AG04450 (cell line): ENCODE results near the gene HIPK2. TPM values are rescaled to one million over a fixed set of nuclear protein-coding genes. Genes with fewer than 3 reads are reported as not detected.

Experiments used
- CTCF ChIA-PET: fragments of 300-600, 350-600 bp; formaldehyde crosslinking; extraction: SDS; loops from one replicate; lab custom pipeline; 2022; ENCODE audit warnings: antibody characterized with exemption, inconsistent platforms; lab: Charles Lee
- POLR2A ChIA-PET: fragments of 350-600 bp; formaldehyde crosslinking; extraction: SDS; loops from one replicate; lab custom pipeline; 2021; ENCODE audit warnings: antibody characterized with exemption, inconsistent platforms; lab: Yijun Ruan, JAX
- DNase-seq: peaks from one replicate; pipeline ENCODE4 v3.0.0-alpha.2; 2011; ENCODE audit warnings: low read depth, low spot score
- H3K27ac ChIP-seq: one replicate; pipeline ENCODE4 v1.5.1; 2012; ENCODE audit warnings: low read depth, low read length, control low read depth
- H3K27me3 ChIP-seq: one replicate; pipeline ENCODE4 v1.6.0; 2012; ENCODE audit warnings: low read length; ENCODE audit not compliant: control insufficient read depth, insufficient read depth
- H3K4me3 ChIP-seq: 2 replicates; pipeline ENCODE4 v1.5.1; 2011; ENCODE audit warnings: mild to moderate bottlenecking, low read depth, low read length, control low read depth
- H3K9me3 ChIP-seq: 2 replicates; pipeline ENCODE4 v1.5.1; 2012; ENCODE audit warnings: low read length; ENCODE audit not compliant: control insufficient read depth, insufficient read depth
- polyA plus RNA-seq: library from polyadenylated mRNA; depleted of rRNA; stranded (reverse); fragments of >200 nt; gene quantifications from 2 replicates; pipeline ENCODE4 v1.2.3, GENCODE V29; 2011
- TF ChIP-seq, protein P1 (sequence below): IDR thresholded peaks from 2 replicates; pipeline ENCODE4 v1.5.1; 2011; ENCODE audit warnings: low read depth, low read length, control low read depth, inconsistent platforms

The HIPK2 gene
- polyA plus RNA-seq, 1 experiment = 61.4 TPM

DNA sequence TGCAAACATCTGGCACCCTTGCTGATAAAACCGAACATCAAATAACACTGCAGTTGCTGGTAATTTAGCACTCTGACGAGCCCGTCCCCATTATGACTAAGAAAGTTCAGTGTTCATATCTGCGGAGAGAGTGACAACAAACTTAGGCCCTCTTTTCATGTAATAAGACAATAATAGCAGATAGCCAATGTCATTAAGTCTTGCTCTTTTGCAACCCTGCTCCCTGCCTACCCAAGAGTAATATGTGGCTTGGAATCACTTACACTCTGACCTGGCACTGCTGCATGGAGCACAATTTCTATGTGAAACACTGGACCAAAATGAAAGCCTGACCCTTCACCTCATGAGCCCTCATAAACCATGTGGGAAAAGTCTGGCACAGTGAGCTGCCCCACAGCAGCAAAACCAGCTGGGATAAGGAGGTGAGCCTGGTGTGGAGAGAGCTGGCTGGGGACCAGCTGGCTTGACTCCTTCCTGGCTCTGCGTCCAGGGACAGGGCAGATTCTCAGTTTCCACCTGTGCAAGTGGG lies 86.5 kb downstream of the HIPK2 start:
- ChIA-PET CTCF (interaction anchor here (0.8 kb wide), 1 partner anchor 46 kb away, joined by 4 read pairs; no protein-coding TSS in a partner anchor), POLR2A (no interaction called here)
- Histone ChIP-seq H3K27ac (no peak overlapping the region), H3K4me3 (no peak overlapping the region), H3K27me3 (no peaks in the 10 kb centered on the region), H3K9me3 (peaks cover 2% of the 10 kb centered on the region)
- DNase-seq = no peak
- TF ChIP-seq, protein P1, sequence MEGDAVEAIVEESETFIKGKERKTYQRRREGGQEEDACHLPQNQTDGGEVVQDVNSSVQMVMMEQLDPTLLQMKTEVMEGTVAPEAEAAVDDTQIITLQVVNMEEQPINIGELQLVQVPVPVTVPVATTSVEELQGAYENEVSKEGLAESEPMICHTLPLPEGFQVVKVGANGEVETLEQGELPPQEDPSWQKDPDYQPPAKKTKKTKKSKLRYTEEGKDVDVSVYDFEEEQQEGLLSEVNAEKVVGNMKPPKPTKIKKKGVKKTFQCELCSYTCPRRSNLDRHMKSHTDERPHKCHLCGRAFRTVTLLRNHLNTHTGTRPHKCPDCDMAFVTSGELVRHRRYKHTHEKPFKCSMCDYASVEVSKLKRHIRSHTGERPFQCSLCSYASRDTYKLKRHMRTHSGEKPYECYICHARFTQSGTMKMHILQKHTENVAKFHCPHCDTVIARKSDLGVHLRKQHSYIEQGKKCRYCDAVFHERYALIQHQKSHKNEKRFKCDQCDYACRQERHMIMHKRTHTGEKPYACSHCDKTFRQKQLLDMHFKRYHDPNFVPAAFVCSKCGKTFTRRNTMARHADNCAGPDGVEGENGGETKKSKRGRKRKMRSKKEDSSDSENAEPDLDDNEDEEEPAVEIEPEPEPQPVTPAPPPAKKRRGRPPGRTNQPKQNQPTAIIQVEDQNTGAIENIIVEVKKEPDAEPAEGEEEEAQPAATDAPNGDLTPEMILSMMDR = no peak

DNA sequence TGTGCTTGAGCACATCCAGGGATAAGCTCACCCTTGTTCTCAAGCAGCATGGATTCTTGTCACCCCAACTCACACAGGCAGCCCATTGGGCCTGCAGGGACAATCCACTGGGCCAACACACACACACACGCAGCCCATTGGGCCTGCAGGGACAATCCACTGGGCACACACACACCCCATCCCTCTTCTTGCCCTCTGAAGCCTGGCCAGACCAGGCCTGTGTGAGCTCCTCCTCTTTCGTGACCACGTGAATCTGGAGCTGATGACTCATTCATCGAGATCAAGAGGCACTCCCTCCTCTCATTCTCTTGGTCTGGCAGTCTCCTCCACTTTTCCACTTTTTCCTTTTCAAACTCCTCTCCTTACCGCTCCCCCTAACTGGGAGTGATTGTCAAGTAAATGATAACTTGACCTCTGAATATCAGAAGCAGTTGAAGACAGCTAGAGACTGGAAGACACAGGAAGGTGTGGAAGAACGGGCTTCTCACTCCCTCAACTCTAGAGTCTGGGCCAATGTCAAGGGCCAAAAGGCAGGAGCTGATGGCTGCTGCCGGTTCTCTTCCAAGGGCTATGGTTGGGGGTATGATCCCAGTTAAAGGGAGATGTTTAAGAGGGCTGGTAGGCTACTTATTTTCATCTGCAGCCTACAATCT lies 89.7 kb downstream of the HIPK2 start:
- Histone ChIP-seq H3K27ac (no peak overlapping the region), H3K4me3 (no peak overlapping the region), H3K27me3 (no peaks in the 10 kb centered on the region), H3K9me3 (peaks cover 8% of the 10 kb centered on the region)
- TF ChIP-seq, protein P1 = no peak
- no peak for DNase-seq
- ChIA-PET CTCF (no interaction called here), POLR2A (no interaction called here)

DNA sequence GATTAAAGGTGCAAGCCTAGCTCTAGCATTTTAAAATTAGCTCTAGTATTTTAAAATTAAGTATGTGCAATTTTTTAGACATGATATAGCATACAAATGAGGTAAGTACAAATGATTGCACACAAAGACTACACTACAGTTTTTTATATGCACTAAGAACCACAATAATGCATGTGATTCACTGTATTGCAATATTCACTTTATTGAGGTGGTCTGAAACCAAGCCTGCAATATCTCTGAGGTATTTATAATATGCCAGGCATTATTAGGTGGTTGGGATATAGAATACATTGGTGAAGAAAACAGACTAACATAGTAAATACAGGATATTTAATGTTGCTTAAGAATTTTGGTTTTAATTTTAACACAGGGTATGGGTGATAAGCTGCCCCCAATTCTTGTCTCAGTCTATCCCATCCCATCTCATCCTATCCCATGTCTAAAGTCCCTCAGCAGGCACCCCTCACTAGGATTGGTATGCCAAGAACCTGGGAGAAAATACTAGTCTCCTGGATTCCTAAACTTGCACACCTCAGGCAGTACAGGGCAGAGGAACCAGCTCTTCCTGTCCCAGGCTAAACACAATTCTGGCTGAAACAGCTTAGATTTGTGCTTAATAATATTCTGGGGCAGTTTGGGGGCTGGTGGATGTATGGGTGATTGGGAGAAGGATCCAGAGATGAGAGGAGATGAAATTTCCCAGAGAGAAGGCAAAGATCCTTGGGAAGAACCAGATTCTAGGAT lies 90.4 kb downstream of the HIPK2 start:
- ChIA-PET CTCF (interaction anchor here (1.5 kb wide), 1 partner anchor 86 kb away, joined by 3 read pairs; no protein-coding TSS in a partner anchor), POLR2A (no interaction called here)
- Histone ChIP-seq H3K9me3 (peaks cover 8% of the 10 kb centered on the region), H3K4me3 (no peak overlapping the region), H3K27ac (no peak overlapping the region), H3K27me3 (no peaks in the 10 kb centered on the region)
- TF ChIP-seq, protein P1 = no peak
- no peak for DNase-seq

DNA sequence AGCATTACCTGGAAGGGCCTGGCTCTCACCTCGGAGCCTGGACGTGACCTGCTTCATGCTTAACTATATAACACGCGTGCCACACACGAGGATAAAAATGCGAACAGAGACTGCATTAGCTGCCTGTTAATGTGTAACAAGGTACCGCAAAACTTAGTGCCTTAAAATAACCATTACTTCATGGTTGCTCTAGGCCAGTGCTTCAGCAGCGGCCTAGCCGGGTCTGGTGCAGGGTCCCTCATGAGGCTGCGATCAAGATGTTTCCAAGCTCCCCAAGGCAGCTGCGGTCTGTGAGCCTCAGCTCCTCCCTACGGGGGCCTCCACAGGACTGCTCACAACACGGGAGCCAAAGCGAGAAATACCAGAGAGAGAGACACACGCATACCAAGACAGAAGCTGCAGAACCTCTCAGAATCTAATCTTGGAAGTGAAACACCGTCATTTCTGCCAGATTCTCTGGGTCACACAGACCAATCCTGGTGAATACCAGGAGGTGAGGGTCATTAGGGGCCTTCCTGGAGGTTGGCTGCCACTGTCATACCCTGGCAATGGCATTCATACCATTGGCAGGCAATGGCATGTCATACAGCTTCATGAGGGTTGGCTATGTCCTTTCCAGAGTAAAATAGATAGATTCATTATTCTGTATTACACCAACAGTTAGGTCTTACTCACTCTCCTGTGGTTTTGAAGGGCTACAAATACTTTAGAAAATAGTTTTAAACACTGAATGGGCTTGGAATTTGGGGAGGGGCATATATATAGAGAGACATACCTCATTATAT lies 94.5 kb downstream of the HIPK2 start:
- H3K27ac ChIP-seq = peak overlapping the region; percentile 98
- CTCF ChIA-PET = interaction anchor here (2.0 kb wide), 1 partner anchor 64 kb away, joined by 5 read pairs; no protein-coding TSS in a partner anchor
- TF ChIP-seq, protein P1 = no peak
- no peak for DNase-seq
- POLR2A ChIA-PET = interaction anchor here (0.5 to 1.5 kb wide), 3 partner anchors 37 to 343 kb away, joined by 3 to 7 read pairs (median 6); no protein-coding TSS in a partner anchor
- H3K9me3 ChIP-seq = peaks cover 8% of the 10 kb centered on the region
- no peaks in the 10 kb centered on the region for H3K27me3 ChIP-seq
- H3K4me3 ChIP-seq = no peak overlapping the region
